NK-92 (cell line): ENCODE results near the gene SLC25A25.
A peak's percentile ranks its signal among the peaks of the same experiment; 100 is the strongest.
"Not testable (repeated sequence)": the region's sequence is repeated elsewhere in the genome, so short reads cannot be mapped to it uniquely, and the experiment has no call there.

Source experiments
- DNase-seq: peaks from one replicate; lab custom pipeline; 2025; ENCODE audit not compliant: unreplicated experiment; lab: John Stamatoyannopoulos, UW

Gene SLC25A25

GRCh38 chr9:128108269-128109049, 40.4 kb downstream of the SLC25A25 start:
- DNase-seq: no peak

DNA sequence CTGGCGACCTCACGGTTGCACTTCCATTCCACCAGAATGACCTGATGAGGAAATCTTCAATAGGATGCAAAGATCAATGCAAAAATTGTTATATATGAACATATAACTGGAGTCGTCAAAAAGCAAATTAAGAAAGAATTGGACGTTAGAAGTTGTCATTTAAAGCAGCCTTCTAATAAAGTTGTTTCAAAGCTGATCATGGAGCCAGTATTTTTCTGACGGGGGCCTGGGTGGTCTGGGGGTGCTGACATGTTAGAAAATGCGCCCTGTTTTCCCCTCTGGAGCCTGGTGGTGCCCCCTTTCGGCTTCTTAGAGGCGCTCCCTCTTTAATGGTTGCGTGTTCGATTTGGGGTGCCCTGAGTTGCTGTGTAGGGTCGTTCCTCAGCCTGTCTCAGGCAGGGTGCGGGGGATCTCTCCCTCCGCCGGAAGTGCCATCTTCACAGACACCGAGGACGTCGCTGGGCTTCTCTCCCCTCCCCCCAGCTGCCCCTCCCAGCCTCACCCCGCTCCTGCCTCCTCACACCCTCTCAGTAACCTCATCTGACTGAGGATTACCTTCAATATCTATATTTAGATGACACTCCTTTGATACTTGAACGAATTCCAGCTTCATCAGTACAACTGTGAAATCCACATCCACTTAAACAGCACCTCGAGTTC, 41.1 kb downstream of the SLC25A25 start:
- DNase-seq: no peak

DNA sequence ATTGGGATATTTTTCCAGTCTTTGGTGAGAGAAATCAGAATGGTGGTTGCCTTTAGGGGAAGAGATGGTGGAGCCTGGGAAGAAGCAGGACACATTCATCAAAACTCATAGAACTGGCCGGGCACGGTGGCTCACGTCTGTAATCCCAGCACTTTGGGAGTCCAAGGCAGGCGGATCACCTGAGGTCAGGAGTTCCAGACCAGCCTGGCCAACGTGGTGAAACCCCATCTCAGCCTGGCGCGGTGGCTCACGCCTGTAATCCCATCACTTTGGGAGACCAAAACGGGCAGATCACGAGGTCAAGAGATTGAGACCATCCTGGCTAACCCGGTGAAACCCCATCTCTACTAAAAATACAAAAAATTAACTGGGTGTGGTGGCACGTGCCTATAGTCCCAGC, 43.7 kb downstream of the SLC25A25 start:
- DNase-seq: not testable (repeated sequence)

- DNase-seq: no peak
Measured at GRCh38 chr9:128113526-128114325, 45.7 kb downstream of the SLC25A25 start.

- no peak for DNase-seq
Measured at GRCh38 chr9:128114326-128115186, 46.5 kb downstream of the SLC25A25 start.

- no peak for DNase-seq
Measured at GRCh38 chr9:128115187-128116103, 47.4 kb downstream of the SLC25A25 start.

- DNase-seq: no peak
Measured at GRCh38 chr9:128116104-128117083, 48.4 kb downstream of the SLC25A25 start.

DNA sequence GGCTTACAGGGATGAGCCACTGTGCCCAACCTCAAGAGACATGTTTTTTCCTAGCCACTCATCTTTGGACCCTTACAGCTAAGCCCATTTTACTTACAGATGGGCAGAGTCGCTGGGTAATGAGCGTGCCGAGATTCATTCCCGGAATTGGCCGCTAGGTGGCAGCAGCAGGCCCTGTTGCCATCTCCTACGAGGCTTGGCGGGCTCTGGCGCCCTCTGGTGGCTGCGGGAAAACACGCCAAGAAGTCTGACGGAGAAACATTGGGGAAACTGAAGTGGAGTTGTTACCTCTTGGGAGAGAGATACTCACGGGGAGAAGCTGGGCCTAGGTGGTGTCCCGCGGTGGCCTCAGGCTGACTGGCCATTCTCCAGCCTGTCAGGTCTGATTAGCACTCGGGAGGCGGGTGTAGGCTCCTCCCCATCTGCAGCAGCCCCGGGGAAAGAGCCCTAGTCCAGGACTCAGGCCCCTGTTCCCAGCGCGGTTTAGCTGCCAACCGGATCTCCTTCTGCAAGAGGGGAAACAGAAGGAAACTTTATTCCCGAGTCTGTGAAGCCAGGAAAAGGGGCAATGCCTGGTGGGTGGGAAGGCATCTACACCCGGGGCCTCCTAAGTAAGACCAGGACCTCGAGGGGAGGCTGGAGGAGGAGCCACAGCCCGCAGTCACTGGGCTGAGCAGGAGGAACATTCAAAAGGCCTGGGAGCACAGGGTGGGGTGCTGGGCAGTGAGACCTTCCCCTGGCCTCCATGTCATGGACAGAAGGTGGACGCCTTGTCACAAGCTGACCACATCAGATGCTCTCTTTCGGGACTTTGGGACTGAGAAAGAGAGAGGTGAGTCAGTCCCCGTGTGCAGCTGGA, 49.8 kb downstream of the SLC25A25 start:
- peak; percentile 74 for DNase-seq

- no peak for DNase-seq
Measured at GRCh38 chr9:128118472-128118857, 50.4 kb downstream of the SLC25A25 start.

- DNase-seq: no peak
Measured at GRCh38 chr9:128118971-128119665, 51.1 kb downstream of the SLC25A25 start.

- no peak for DNase-seq
Measured at GRCh38 chr9:128120061-128120740, 52.2 kb downstream of the SLC25A25 start.

GRCh38 chr9:128120741-128121465, 52.9 kb downstream of the SLC25A25 start:
- DNase-seq: no peak

DNA sequence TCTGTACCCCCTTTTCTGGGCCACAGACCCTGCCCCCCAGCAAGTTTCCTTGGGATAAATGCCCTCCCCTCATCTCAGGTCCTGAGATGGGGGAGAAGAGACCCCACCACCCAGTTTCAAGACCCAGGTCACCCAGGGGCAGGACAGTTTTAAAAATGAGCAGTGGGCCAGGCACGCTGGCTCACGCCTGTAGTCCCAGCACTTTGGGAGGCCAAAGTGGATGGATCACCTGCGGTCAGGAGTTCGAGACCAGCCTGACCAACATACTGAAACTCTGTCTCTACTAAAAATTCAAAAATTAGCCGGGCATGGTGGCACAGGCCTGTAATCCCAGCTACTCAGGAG, 53.4 kb downstream of the SLC25A25 start:
- no peak for DNase-seq

DNA sequence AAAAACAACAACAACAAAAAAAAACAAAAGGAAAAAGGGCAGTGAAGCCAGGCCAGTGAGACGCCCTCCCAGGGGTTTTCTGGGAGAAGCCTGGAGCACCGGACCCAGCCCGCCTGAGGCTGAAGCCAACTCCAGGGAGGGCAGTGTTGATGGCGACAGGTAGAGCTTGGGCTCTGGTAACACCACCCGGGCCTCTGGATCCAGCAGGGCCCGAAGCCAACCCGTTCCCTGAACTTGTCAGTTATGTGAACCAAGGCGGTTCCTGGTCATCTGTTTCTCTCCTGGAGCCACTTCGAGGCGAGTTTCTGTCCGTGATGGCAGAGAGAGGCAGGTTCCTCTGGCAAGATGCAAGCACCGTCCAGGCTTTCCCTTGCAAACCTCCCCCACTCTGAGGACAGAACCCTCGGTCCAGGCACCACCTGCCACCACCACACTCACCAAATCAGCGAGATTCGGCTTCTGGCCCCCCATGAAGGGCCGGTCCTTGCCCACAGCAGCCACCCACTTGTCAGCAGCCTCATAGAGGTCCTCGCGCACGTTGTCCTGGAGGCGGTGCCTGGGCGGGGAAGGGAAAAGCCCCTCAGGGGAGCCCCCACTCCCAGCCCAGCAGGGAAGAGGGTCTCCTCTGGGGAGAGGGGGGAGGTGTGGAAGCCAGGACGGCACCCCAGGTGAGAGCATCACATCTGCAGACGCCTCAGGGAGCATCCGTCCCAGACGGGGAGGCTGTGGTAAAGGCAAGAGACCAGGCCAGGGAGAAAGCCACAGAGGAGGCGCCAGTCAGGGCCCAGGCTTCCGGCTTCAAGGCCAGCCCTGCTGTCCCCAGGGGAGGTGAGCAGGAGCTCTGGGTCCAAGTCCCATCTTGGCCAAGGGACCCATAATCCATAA, 54.1 kb downstream of the SLC25A25 start:
- no peak for DNase-seq

GRCh38 chr9:128122809-128123175, 54.8 kb downstream of the SLC25A25 start:
- DNase-seq: no peak
